ENCODE results near the gene SPEN.

Gene SPEN

DNA sequence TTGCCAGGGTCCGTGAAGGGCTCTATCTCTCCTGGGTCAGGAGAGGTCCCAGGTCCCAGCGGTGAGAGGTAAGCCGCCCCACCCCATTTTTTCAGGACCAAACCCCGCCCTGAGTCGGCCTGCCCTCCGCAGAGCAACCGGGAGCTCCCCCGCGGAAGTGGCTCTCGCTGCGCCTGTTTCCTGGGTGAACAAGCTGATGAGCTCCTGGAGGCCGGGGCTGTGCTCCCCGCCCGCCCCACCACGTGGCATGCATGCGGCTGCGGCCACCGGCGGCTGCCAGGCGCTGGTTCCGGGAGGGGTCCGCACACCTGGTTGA is 96.4 kb downstream of the SPEN start:
- Histone ChIP-seq H2BK120ac (ENCODE audit: insufficient read depth, low read length, poor library complexity) (no peak overlapping the region), H3K4me2 (ENCODE audit: low read length) (no peak overlapping the region), H2BK12ac (ENCODE audit: low read length) (no peak overlapping the region), H2BK5ac (ENCODE audit: low read depth, low read length, poor library complexity) (no peak overlapping the region), H3K14ac (ENCODE audit: low read length) (no peak overlapping the region), H3K79me2 (ENCODE audit: control insufficient read depth, insufficient read depth, low read length, poor library complexity) (no peaks in the 10 kb centered on the region), H2AFZ (ENCODE audit: insufficient read depth, low read length, poor library complexity) (no peak overlapping the region), H4K12ac (ENCODE audit: low read depth, low read length) (no peak overlapping the region), H3K9ac (ENCODE audit: low read length) (no peak overlapping the region), H3K9me3 (ENCODE audit: insufficient read depth, low read depth, low read length) (no peaks in the 10 kb centered on the region), H3K18ac (ENCODE audit: low read length) (no peak overlapping the region), H2AK5ac (ENCODE audit: low read length) (no peak overlapping the region), H3K36me3 (ENCODE audit: control insufficient read depth in 1 of 2, insufficient read depth in 2 of 2, low read length in 2 of 2) (peaks cover 80 to 83% of the 10 kb centered on the region in 2 experiments), H3K79me1 (ENCODE audit: low read length) (no peaks in the 10 kb centered on the region), H3K4me3 (ENCODE audit: low read depth, low read length) (no peak overlapping the region), H3K27ac (ENCODE audit: low read depth, low read length) (no peak overlapping the region), H4K8ac (ENCODE audit: low read depth, low read length) (no peak overlapping the region), H3K27me3 (ENCODE audit: insufficient read depth, low read length) (no peaks in the 10 kb centered on the region), H4K91ac (ENCODE audit: low read depth, low read length) (no peak overlapping the region), H3K4me1 (ENCODE audit: control insufficient read depth in 1 of 2, insufficient read depth in 2 of 2, low read length in 2 of 2) (peaks cover 5% of the 10 kb centered on the region in 2 experiments), H3K4ac (ENCODE audit: low read depth, low read length) (no peak overlapping the region), H3K23ac (ENCODE audit: low read length) (no peak overlapping the region)
- no CpG with 5 or more reads among the region's 22 CpGs for WGBS (ENCODE audit: extremely low coverage, insufficient coverage, insufficient read length)
- DNase-seq: no peak

DNA sequence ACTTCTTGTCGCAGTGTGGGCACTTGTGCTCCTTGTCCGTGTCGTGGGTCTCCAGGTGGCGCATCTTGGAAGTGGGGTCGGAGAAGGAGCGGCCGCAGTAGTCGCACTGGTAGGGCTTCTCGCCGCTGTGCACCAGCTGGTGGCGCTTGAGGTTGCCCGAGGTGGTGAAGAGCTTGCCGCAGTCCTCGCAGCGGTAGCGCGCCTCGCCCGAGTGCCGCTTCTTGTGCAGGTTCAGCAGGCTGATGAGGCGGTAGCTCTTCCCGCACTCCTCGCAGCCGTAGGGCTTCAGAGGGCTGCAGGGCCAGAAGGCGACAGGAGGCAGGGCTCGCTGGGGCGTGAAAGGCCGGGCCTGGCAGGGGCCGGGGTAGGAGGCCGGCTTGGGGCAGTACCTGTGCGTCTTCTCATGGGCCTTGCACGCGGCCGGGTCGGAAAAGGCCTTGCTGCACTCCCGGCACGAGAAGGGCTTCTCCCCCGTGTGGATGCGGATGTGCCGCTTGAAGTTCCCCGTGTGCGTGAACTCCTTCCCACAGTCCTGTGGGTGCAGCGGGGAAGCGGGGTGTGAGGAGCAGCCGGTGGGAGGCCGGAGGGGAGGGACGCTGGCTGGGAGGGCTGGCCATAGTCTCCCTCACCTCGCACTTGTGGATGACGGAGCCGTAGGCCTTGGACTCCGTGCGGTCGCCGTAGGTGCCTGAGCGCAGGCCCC is 97.0 kb downstream of the SPEN start:
- no CpG with 5 or more reads among the region's 55 CpGs for WGBS (ENCODE audit: extremely low coverage, insufficient coverage, insufficient read length)
- no peaks in the 10 kb centered on the region for H3K79me2 ChIP-seq (ENCODE audit: control insufficient read depth, insufficient read depth, low read length, poor library complexity)
- peaks cover 4 to 5% of the 10 kb centered on the region in 2 experiments for H3K4me1 ChIP-seq (ENCODE audit: control insufficient read depth in 1 of 2, insufficient read depth in 2 of 2, low read length in 2 of 2)
- no peaks in the 10 kb centered on the region for H3K79me1 ChIP-seq (ENCODE audit: low read length)
- H3K4me3 ChIP-seq (ENCODE audit: low read depth, low read length): no peak overlapping the region
- H4K91ac ChIP-seq (ENCODE audit: low read depth, low read length): no peak overlapping the region
- H3K23ac ChIP-seq (ENCODE audit: low read length): no peak overlapping the region
- no peak overlapping the region for H2BK120ac ChIP-seq (ENCODE audit: insufficient read depth, low read length, poor library complexity)
- no peak for DNase-seq
- H2BK12ac ChIP-seq (ENCODE audit: low read length): no peak overlapping the region
- H3K36me3 ChIP-seq (ENCODE audit: control insufficient read depth in 1 of 2, insufficient read depth in 2 of 2, low read length in 2 of 2): peaks cover 76 to 81% of the 10 kb centered on the region in 2 experiments
- no peak overlapping the region for H2AK5ac ChIP-seq (ENCODE audit: low read length)
- H3K4me2 ChIP-seq (ENCODE audit: low read length): no peak overlapping the region
- H3K9ac ChIP-seq (ENCODE audit: low read length): no peak overlapping the region
- no peak overlapping the region for H3K4ac ChIP-seq (ENCODE audit: low read depth, low read length)
- no peaks in the 10 kb centered on the region for H3K9me3 ChIP-seq (ENCODE audit: insufficient read depth, low read depth, low read length)
- H3K27me3 ChIP-seq (ENCODE audit: insufficient read depth, low read length): no peaks in the 10 kb centered on the region
- H2AFZ ChIP-seq (ENCODE audit: insufficient read depth, low read length, poor library complexity): no peak overlapping the region
- H3K18ac ChIP-seq (ENCODE audit: low read length): no peak overlapping the region
- H4K12ac ChIP-seq (ENCODE audit: low read depth, low read length): no peak overlapping the region
- no peak overlapping the region for H2BK5ac ChIP-seq (ENCODE audit: low read depth, low read length, poor library complexity)
- no peak overlapping the region for H4K8ac ChIP-seq (ENCODE audit: low read depth, low read length)
- H3K27ac ChIP-seq (ENCODE audit: low read depth, low read length): no peak overlapping the region
- no peak overlapping the region for H3K14ac ChIP-seq (ENCODE audit: low read length)

- H2AFZ ChIP-seq (ENCODE audit: insufficient read depth, low read length, poor library complexity): no peak overlapping the region
- WGBS (ENCODE audit: extremely low coverage, insufficient coverage, insufficient read length): no CpG with 5 or more reads among the region's 39 CpGs
Observed at GRCh38 chr1:15945011-15945831, 97.7 kb downstream of the SPEN start.

DNA sequence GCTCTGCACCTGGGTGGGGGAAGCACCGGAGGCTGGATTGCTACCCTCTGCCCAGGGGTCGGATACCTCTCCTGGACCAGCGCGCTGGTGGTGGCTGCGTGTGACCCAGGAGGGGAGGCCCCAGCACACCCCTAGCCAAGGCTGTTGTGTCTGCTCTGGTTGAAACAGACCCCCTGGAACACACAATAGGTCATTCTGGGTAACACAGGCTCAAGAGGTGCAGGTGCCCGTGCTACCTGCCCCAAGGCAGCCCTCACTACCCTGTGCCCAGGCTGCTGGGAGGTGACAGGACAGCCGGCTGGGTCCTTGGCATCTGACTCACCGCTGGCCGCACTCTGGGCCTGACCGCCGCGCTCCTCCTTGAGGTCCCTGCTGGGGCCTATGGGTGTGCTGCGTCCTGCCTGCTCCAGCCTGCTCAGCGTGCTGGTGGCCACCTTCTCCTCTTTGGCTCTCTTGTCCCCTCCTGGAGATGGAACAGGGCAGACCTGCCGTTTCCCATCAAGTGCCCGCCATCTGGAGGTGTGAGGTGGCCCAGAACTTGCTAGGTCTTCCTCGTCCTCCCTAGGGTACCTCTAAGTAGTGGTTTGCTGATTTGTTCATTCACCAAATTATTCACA is 98.4 kb downstream of the SPEN start:
- Histone ChIP-seq H3K36me3 (ENCODE audit: control insufficient read depth in 1 of 2, insufficient read depth in 2 of 2, low read length in 2 of 2) (peaks cover 75 to 77% of the 10 kb centered on the region in 2 experiments), H2AK5ac (ENCODE audit: low read length) (no peak overlapping the region), H2BK120ac (ENCODE audit: insufficient read depth, low read length, poor library complexity) (no peak overlapping the region), H3K23ac (ENCODE audit: low read length) (no peak overlapping the region), H3K4me3 (ENCODE audit: low read depth, low read length) (no peak overlapping the region), H3K79me2 (ENCODE audit: control insufficient read depth, insufficient read depth, low read length, poor library complexity) (no peaks in the 10 kb centered on the region), H3K4ac (ENCODE audit: low read depth, low read length) (no peak overlapping the region), H2BK5ac (ENCODE audit: low read depth, low read length, poor library complexity) (no peak overlapping the region), H3K9me3 (ENCODE audit: insufficient read depth, low read depth, low read length) (no peaks in the 10 kb centered on the region), H3K18ac (ENCODE audit: low read length) (no peak overlapping the region), H3K27ac (ENCODE audit: low read depth, low read length) (no peak overlapping the region), H2BK12ac (ENCODE audit: low read length) (no peak overlapping the region), H3K4me2 (ENCODE audit: low read length) (no peak overlapping the region), H4K8ac (ENCODE audit: low read depth, low read length) (no peak overlapping the region), H4K12ac (ENCODE audit: low read depth, low read length) (no peak overlapping the region), H3K79me1 (ENCODE audit: low read length) (no peaks in the 10 kb centered on the region), H2AFZ (ENCODE audit: insufficient read depth, low read length, poor library complexity) (no peak overlapping the region), H3K14ac (ENCODE audit: low read length) (no peak overlapping the region), H3K4me1 (ENCODE audit: control insufficient read depth in 1 of 2, insufficient read depth in 2 of 2, low read length in 2 of 2) (peaks cover 8 to 18% of the 10 kb centered on the region in 2 experiments), H4K91ac (ENCODE audit: low read depth, low read length) (no peak overlapping the region), H3K27me3 (ENCODE audit: insufficient read depth, low read length) (no peaks in the 10 kb centered on the region), H3K9ac (ENCODE audit: low read length) (no peak overlapping the region)
- no CpG with 5 or more reads among the region's 17 CpGs for WGBS (ENCODE audit: extremely low coverage, insufficient coverage, insufficient read length)
- DNase-seq: no peak

More at GRCh38 chr1:15945011-15945831, 97.7 kb downstream of the SPEN start:
- H2AK5ac ChIP-seq (ENCODE audit: low read length): no peak overlapping the region
- H2BK120ac ChIP-seq (ENCODE audit: insufficient read depth, low read length, poor library complexity): no peak overlapping the region
- no peaks in the 10 kb centered on the region for H3K79me1 ChIP-seq (ENCODE audit: low read length)
- H4K91ac ChIP-seq (ENCODE audit: low read depth, low read length): no peak overlapping the region
- no peak for DNase-seq
- no peaks in the 10 kb centered on the region for H3K9me3 ChIP-seq (ENCODE audit: insufficient read depth, low read depth, low read length)
- no peaks in the 10 kb centered on the region for H3K79me2 ChIP-seq (ENCODE audit: control insufficient read depth, insufficient read depth, low read length, poor library complexity)
- no peak overlapping the region for H3K14ac ChIP-seq (ENCODE audit: low read length)
- no peaks in the 10 kb centered on the region for H3K27me3 ChIP-seq (ENCODE audit: insufficient read depth, low read length)
- no peak overlapping the region for H3K18ac ChIP-seq (ENCODE audit: low read length)
- H3K4me2 ChIP-seq (ENCODE audit: low read length): no peak overlapping the region
- H3K4me1 ChIP-seq (ENCODE audit: control insufficient read depth in 1 of 2, insufficient read depth in 2 of 2, low read length in 2 of 2): peaks cover 7 to 11% of the 10 kb centered on the region in 2 experiments
- no peak overlapping the region for H3K4ac ChIP-seq (ENCODE audit: low read depth, low read length)
- peaks cover 77 to 82% of the 10 kb centered on the region in 2 experiments for H3K36me3 ChIP-seq (ENCODE audit: control insufficient read depth in 1 of 2, insufficient read depth in 2 of 2, low read length in 2 of 2)
- H3K9ac ChIP-seq (ENCODE audit: low read length): no peak overlapping the region
- no peak overlapping the region for H4K8ac ChIP-seq (ENCODE audit: low read depth, low read length)
- H2BK5ac ChIP-seq (ENCODE audit: low read depth, low read length, poor library complexity): no peak overlapping the region
- H3K23ac ChIP-seq (ENCODE audit: low read length): no peak overlapping the region
- H3K27ac ChIP-seq (ENCODE audit: low read depth, low read length): no peak overlapping the region
- H2BK12ac ChIP-seq (ENCODE audit: low read length): no peak overlapping the region
- no peak overlapping the region for H3K4me3 ChIP-seq (ENCODE audit: low read depth, low read length)
- no peak overlapping the region for H4K12ac ChIP-seq (ENCODE audit: low read depth, low read length)
